ENCODE measurements around the gene ATF7.

Gene ATF7

DNA sequence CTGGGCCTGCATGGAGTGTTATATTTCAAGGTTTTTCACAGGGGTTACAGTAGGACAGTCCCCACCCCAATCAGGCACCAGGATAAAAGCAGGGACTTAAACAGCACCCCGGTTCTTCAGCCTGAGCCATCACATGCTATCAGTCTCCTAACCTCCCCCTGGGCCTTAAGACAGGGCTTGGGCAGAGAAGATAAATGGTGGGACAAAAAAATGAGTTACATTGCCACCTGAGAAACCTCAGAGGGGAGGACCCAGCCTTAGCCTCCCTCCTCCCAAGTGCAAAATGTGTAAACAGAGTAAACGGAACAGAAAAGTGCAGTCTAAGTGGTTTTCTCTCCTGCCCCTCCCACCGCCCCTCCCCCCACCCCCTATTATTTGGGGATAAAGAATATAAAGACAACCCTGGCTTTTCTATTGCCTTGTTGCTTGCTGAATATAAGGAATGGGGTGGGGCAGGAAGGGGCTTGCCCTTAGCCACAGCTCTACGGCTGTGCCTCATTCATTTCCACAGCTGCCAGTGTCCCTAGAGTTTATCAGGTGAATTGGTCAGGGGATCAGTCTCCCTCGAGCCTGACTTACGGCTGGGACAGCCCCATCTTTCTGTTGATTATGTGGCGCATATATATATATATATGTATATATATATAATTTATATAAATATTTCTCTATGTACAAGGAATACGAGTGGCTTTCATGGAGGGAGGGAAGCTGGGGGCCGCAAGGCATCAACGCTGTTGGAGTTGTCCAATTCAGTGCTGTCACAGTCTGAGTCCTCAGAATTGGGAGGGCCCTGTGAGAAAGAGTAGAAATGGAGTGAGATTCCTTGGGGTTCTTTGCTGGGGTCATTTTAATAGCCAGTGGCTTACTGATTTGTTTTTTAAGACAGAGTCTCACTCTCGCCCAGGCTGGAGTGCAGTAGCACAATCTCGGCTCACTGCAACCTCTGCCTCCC, 145.4 kb downstream of the ATF7 start:
- DNase-seq: no peak

DNA sequence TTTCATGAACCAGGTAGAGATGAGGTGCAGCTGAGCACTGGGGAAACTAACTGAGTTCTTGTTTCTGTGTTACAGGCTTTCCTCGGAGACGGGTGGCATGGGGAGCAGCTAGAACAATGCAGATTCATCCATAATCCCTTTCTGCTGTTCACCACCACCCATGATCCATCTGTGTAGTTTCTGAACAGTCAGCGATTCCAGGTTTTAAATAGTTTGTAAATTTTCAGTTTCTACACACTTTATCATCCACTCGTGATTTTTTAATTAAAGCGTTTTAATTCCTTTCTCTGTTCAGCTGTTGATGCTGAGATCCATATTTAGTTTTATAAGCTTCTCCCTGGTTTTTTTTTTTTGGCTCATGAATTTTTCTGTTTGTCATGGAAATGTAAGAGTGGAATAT, 146.9 kb downstream of the ATF7 start:
- DNase-seq: no peak

DNA sequence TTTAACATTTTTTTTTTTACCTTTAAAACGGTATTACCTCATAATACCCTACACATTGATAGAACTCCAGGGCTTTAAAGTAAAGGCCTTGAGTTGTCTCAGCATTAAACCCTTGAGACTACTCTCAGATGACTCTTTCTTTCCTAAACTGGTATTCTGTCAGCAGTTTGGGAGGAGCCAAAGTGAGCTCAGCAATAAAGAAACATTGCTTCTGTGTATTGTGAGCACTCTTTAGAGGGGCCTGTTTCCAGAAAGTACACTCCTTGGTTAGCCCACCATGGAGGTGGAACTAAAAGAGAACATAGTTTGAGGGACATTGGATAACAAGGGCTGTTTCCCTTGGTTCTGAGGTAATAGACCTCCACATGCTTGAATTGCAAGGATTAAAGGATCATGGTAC, 147.3 kb downstream of the ATF7 start:
- DNase-seq: no peak

DNA sequence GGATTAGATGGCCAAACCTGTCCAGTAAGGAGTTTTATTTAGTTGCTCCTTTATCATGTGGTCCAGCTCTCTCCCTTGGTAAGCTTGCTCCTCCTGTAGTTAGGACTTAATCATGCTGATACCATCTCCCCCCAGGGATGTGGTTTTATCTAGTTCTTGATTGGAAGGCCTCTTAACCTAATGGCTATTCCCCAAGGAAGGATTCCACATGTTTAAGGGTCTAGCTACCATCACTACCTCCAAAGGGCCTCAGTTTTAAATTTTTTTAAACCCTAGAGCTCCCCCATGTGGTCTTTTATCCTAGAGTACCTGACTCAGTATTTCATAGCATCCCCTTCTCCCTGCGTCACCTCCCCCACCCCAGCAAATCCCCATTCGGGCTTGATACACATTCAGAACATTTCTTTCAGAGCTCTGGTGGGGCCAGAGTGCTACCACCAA, 149.4 kb downstream of the ATF7 start:
- DNase-seq: no peak

DNA sequence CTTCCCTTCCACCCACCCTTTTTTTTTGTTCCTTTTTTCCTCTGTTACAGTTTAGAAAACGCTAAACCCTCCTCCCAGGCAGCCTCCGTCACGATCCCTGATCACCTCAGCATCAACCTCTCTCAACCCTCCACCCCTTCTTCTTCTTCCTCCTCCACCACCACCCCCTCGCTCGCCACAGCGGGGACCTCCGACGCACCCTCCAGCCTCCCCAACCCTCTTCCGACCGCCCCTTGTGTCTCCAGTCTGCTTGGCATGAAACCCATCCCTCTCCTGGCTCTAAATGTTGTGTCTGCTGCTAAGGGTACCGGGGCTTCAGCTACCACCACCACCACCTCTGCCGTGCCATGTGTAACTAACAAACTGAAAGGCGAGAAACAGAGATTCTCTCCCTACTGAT, 151.4 kb downstream of the ATF7 start:
- DNase-seq: no peak

DNA sequence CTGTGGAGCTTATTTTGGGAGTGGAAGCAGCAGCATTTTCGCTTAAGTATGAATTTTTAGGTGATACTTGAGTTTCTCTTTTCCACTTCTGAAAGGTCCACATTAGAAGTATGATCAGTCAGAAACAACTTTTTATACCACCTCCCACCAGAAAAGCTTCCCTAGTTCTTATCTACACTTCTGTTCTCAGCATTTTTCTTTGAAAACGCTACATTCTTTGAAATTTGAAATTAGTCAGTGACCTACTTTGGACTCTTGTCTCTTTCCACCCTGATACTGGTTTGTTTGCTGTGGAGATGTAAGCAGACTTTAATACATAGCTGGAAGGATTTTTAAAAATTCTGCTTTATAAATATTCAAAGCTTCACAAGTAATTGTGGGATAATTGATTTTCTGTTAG, 152.1 kb downstream of the ATF7 start:
- DNase-seq: no peak

DNA sequence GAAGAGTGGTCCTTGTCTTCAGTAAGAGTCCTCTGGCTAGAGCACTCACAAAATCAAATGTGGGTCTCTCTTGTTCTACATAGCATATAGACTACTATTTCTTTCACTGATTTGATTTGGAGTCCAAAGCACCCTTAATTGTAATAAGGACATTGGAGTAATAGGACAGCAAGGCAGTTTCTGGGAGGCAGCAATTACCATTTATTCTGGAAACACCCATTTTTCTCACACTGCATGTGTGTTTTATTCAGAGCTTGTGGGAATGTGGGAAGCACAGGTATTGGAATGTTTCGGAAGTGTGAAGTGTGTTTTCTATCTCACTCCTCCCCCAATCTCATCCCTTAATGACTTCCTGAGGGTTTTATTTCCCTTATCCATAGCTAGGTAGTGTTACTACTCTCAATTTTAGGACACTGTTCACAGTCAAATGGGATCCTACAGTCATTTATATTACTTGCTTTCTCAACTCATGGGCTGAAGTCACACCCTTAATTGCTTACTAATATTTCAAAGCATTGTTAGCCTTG, 154.1 kb downstream of the ATF7 start:
- no peak for DNase-seq

DNA sequence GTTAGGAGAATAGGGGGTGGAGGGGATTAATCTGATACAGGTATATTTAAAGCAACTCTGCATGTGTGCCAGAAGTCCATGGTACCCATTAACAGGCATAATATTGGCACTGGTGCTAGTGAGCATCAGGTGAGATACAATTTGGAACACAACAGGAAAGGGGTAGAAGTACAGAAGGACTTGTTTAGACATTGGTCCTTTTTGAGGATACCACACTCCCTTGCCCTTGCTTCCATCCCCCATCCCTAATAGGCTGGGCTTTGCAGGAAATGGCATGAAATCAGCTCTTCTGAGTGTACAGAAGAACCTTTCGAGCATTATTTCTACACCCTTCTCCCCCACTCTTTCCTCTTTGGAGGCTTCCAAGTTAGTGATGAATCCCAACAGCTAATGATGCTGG, 157.9 kb downstream of the ATF7 start:
- DNase-seq: no peak

DNA sequence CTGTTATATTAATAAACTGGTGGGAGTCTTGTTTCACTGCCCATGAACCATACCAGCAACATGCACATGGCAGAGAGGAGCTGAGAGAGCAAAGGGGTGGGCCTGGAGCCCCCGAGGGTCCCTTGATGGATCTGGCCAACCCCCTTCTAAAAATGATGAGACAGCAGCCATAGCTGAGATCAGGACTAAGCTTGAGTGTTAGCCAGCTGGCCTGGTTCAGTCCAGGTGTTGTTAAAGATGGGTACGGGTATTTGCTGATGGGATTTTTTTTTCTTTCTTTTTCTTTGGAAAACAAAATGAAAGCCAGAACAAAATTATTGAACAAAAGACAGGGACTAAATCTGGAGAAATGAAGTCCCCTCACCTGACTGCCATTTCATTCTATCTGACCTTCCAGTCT, 158.3 kb downstream of the ATF7 start:
- DNase-seq: no peak

DNA sequence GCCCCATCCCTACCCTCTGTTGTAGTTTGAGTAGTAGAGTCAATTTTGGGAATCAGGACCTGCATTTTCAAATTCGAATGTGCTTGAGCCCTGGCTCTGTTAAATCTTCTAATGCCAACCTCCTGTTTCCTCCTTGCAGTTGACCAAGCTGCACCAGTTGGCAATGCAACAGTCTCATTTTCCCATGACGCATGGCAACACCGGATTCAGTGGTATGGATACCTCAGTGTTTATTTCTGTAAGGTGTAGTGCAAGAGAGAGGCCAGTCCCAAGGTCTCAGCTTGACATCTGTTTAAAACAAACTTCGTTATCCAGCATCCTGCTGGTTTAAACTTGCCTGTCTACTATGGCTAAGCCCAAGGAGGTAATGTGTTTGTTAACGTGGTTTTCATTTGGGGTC, 159.1 kb downstream of the ATF7 start:
- DNase-seq: no peak

DNA sequence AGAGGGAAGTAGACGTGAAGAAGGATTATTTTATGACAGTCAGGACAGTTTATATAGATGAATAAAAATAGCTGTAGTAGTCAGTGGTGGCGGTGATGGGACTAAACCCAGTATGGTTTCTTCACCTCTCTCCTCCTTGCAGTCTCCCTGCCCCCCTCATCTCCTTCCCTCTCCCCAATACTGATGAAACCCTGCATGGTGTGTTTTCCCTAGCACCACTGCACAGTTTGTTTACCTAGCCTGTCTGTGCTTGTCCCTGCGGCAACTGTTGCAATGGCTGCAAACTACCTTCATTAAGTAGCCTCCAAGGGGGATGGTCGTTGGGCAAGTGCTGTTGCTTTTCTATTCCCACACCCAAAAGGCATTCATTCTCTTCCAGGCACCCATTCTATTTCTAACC, 159.5 kb downstream of the ATF7 start:
- DNase-seq: no peak

DNA sequence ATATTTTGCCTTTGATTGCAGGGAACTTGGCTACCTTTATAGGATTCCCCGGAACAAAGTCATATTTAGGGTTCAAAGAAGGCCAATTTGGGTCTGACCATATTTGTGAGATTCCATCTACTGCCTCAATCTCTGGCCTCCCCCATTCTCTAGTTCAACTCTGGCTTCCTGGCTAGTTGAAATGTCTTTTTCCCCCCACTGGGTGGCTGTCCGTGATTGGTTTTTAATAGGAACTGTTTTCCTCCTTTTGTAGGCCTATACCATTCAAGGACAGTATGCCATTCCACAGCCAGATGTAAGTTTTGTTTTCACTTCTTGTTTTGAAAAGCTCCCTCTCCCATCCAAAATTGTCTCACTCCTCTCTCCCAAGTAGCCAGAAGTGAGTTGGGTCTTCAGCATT, 160.5 kb downstream of the ATF7 start:
- no peak for DNase-seq

DNA sequence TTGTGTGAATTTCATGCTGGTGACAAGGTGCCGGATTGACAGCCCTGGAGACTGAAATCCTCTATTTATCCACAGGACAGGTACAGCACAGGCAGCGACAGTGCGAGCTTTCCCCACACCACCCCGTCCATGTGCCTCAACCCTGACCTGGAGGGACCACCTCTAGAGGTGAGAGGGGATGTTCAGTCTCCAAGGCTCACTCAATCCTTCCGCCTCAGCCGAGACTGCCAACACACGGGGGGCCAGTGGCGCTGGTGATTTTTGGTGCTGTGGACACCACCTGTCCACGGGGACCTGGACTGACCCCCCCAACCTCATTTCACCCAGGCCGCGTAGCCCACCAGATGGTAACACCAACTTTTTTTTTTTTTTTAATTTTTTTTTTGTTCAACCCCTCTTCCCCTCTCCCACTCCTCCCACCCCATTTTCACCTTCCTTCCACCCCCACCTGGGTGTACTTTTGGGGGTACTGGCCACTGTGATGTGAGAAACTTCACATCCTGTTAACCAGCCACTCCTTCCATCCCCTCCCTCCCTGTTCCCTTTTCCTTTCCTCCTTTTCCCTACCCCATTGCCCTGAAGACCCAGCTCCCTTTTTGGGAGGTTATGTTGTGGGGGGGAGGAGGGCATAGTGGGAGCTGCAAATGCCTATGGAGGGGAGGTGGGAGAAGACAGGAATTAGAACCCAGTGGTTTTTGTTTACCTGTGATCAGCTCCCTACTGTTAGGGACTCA, 161.3 kb downstream of the ATF7 start:
- no peak for DNase-seq

DNA sequence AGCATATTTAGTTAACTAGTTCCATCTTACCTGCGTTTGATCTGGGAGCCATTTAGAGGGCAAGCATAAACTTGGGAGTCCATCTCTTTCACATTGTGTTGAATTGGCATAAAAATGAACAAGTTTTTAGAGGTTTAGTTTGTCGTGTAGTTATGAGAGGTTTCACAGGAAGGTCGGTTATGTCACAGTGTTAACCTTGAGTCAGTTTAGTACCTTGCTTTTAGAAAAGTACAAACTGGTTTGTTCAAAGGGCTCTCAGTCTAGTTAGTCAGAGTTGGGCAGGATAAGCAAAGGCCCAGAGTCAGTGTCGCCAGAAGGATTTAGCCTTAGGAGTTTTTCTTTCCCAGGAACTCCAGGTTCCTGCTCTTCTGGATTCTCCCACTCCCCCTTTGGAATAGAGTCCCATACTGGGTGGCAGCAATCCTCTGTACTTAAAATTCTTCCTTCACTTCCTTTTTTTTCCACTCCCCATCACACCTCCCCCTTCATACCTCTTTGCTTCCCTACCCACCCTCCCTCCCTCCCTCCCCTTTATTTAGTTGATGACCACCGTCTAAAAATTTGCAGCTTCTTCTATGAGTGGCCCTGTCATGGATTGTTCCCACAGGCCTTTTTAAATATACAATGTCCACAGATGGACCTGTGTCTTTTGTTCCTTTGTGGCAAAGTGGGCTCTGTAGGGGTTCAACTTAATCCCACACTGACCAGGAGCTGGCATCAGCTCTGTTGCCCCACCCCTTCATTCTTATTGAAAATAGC, 162.2 kb downstream of the ATF7 start:
- no peak for DNase-seq

DNA sequence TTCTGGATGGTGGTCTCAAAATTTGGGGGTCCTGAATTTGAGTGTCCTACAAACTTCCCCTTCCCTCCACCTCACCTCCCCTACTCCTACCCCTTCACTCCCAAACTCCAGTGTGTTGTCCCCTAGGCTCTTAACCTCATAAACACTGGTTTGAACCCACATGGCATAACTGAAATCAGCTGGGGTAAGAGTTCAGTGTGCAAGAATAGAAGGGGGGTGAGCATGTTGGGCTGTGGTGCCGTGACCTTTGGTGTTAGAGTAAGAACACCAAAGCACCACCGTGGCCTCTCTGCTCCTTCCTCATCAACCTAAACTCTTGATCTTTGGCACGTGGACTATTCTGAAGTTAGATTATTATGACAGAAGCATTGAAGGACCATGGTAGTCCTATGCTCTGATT, 163.2 kb downstream of the ATF7 start:
- no peak for DNase-seq

DNA sequence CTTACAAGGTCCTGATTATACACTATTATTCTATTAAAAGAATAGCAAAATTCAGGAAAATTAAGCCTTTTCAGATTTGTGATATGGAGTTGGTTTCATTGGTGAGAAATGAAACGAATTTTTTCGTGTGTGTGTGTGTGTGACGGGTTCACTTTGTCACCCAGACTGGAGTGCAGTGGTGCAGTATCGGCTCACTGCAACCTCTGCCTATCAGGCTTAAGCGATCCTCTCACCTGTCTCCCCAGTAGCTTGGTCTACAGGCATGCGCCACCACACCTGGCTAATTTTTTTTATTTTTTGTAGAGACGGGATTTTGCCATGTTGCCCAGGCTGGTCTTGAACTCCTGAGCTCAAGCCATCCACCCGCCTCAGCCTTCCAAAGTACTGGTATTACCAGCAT, 164.6 kb downstream of the ATF7 start:
- no peak for DNase-seq

DNA sequence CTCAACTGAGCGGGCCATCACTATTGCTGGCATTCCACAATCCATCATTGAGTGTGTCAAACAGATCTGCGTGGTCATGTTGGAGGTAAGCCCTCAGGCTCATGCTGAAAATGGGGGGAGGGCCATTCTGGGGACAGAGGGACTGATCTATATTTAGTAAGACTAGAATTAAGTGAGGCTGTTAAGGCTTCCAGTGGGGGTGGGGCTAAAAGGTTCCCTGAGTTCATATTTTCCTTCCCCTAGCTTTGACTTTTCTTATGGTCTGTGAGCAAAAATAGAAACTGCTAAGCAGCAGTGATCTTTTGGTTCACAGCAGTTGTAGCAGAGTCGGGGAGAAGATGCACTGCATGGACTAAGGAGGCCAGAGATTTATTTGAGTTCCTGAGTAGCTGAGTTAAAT, 165.1 kb downstream of the ATF7 start:
- no peak for DNase-seq

DNA sequence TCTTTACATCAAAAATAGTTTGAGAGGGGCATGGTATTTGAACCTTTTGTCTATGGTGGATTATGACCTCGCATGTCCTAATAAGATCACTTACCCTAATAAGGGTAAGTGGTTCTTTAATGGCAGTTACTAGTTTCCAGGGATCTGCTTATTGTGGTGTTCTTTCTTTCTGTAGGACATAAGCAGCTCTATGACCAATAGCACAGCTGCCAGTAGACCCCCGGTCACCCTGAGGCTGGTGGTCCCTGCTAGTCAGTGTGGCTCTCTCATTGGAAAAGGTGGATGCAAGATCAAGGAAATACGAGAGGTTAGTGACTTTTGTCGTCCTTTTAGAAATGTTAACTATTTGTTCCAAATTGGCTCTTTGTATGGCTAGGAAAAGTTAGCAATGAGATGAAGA, 167.1 kb downstream of the ATF7 start:
- DNase-seq: no peak
